ENCODE data around the gene KMT2A. TPM values are rescaled to one million over a fixed set of nuclear protein-coding genes. Genes with fewer than 3 reads are reported as not detected.

The KMT2A gene
- total and polyA plus RNA-seq, 9 donors = 20.9 to 32.0 (median 26.4) TPM

DNA sequence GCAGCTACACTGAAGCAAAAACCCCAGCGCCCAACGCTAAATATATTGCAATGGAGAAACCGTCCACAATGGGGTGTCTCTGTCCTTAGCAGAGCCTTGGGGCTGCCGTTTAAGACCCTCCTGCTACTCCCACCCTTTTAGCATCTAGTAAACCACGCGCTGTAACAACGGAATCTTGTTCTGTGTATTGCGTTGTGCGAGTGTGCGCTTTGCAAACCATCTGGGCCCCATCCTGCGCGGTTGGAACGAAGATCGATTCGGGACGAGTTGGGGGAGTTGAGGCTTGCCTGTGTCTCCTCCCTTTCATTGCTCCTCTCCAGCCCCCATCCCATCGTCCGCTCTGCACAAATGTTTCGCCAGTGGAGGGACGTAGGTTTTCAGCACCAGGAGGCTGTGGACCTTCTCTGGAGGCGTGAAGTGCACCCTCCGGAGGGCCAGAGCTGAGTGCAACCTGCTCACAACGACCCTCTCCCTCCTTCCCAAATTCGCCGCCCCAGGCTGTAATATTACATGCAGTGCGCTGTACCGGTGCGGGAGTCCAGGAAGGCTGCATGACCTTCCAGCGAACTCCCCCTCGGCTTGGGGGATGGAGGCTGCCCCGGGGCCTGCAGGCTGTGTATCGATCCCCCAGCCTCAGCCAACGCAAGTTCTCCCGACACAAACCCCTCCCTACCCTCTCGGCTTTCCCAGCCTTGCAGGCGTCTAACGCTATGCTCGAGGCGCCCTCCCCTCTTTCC lies 1.6 kb upstream of the KMT2A start:
- under 1% methylated on average over 27 of the region's 39 CpGs for WGBS (ENCODE audit: insufficient coverage)
- DNase-seq = peak; percentile 70
- peak overlapping the region; percentile 60 for H3K4me3 ChIP-seq (ENCODE audit: low read length)
- no peaks in the 10 kb centered on the region for H3K36me3 ChIP-seq (ENCODE audit: control insufficient read depth, insufficient read depth, low read length)
- H3K27me3 ChIP-seq (ENCODE audit: control insufficient read depth, insufficient read depth, low read length) = no peaks in the 10 kb centered on the region
- H3K27ac ChIP-seq (ENCODE audit: low read length) = peak overlapping the region; percentile 80
- no peaks in the 10 kb centered on the region for H3K9me3 ChIP-seq (replicated peaks; ENCODE audit: control insufficient read depth, low read depth, low read length)
- peaks cover 24% of the 10 kb centered on the region for H3K4me1 ChIP-seq (ENCODE audit: control insufficient read depth, insufficient read depth, low read length)

DNA sequence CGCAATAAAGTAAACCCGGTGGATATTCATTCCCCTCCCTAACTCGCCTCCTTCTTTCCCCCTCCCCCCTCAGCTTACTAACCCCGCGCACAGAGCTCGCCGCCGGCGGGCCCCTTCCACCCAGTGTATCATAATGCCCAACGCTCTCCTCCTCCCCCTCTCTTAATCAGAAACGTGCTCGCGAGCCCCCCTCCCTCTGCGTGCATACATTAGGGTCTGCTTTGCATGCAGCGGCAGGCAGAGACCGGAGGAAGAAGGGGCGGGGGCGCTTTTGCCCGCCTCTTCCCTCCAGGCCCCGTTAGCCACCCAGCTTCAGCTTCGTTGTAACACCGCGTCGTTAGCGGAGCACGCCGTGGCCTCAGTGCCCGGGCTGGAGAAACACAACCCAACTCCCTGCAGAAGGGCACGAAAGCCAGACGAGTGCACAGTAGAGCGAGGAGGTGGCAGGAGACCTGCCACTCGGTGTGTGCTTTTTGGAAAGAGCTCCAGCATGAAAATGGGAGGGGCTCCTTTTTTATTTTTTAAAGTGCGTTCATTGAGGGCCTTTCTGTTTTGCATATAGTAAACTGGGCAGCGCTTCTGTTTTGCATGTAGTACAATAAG lies 901 bp upstream of the KMT2A start:
- 0% methylated on average over 29 of the region's 34 CpGs for WGBS (ENCODE audit: insufficient coverage)
- no peaks in the 10 kb centered on the region for H3K27me3 ChIP-seq (ENCODE audit: control insufficient read depth, insufficient read depth, low read length)
- H3K36me3 ChIP-seq (ENCODE audit: control insufficient read depth, insufficient read depth, low read length) = no peaks in the 10 kb centered on the region
- peak overlapping the region; percentile 80 for H3K27ac ChIP-seq (ENCODE audit: low read length)
- H3K4me1 ChIP-seq (ENCODE audit: control insufficient read depth, insufficient read depth, low read length) = peaks cover 24% of the 10 kb centered on the region
- H3K9me3 ChIP-seq (replicated peaks; ENCODE audit: control insufficient read depth, low read depth, low read length) = no peaks in the 10 kb centered on the region
- H3K4me3 ChIP-seq (ENCODE audit: low read length) = peak overlapping the region; percentile 60
- DNase-seq = peak; percentile 72

GRCh38 chr11:118436639-118437207 lies 431 bp downstream of the KMT2A start:
- DNase-seq = no peak
- no peaks in the 10 kb centered on the region for H3K36me3 ChIP-seq (ENCODE audit: control insufficient read depth, insufficient read depth, low read length)
- H3K4me3 ChIP-seq (ENCODE audit: low read length) = peak overlapping the region; percentile 93
- H3K27ac ChIP-seq (ENCODE audit: low read length) = peak overlapping the region; percentile 88
- no peaks in the 10 kb centered on the region for H3K9me3 ChIP-seq (replicated peaks; ENCODE audit: control insufficient read depth, low read depth, low read length)
- peaks cover 24% of the 10 kb centered on the region for H3K4me1 ChIP-seq (ENCODE audit: control insufficient read depth, insufficient read depth, low read length)
- under 1% methylated on average over 32 of the region's 55 CpGs for WGBS (ENCODE audit: insufficient coverage)
- H3K27me3 ChIP-seq (ENCODE audit: control insufficient read depth, insufficient read depth, low read length) = no peaks in the 10 kb centered on the region

GRCh38 chr11:118437208-118438125 lies 1.2 kb downstream of the KMT2A start:
- no peaks in the 10 kb centered on the region for H3K36me3 ChIP-seq (ENCODE audit: control insufficient read depth, insufficient read depth, low read length)
- peak overlapping the region; percentile 93 for H3K4me3 ChIP-seq (ENCODE audit: low read length)
- WGBS (ENCODE audit: insufficient coverage) = 0% methylated on average over 17 of the region's 28 CpGs
- no peaks in the 10 kb centered on the region for H3K9me3 ChIP-seq (replicated peaks; ENCODE audit: control insufficient read depth, low read depth, low read length)
- no peaks in the 10 kb centered on the region for H3K27me3 ChIP-seq (ENCODE audit: control insufficient read depth, insufficient read depth, low read length)
- peak; percentile 82 for DNase-seq
- peaks cover 24% of the 10 kb centered on the region for H3K4me1 ChIP-seq (ENCODE audit: control insufficient read depth, insufficient read depth, low read length)
- peak overlapping the region; percentile 88 for H3K27ac ChIP-seq (ENCODE audit: low read length)

- no peaks in the 10 kb centered on the region for H3K27me3 ChIP-seq (ENCODE audit: control insufficient read depth, insufficient read depth, low read length)
- peaks cover 24% of the 10 kb centered on the region for H3K4me1 ChIP-seq (ENCODE audit: control insufficient read depth, insufficient read depth, low read length)
- WGBS (ENCODE audit: insufficient coverage) = 0% methylated on average over 3 of the region's 14 CpGs
- H3K27ac ChIP-seq (ENCODE audit: low read length) = peak overlapping the region; percentile 88
- H3K9me3 ChIP-seq (replicated peaks; ENCODE audit: control insufficient read depth, low read depth, low read length) = no peaks in the 10 kb centered on the region
- no peaks in the 10 kb centered on the region for H3K36me3 ChIP-seq (ENCODE audit: control insufficient read depth, insufficient read depth, low read length)
- peak overlapping the region; percentile 93 for H3K4me3 ChIP-seq (ENCODE audit: low read length)
- peak; percentile 95 for DNase-seq
These were observed 2.1 kb downstream of the KMT2A start for GRCh38 chr11:118438314-118438931.

GRCh38 chr11:118439646-118440045 lies 3.4 kb downstream of the KMT2A start:
- Histone ChIP-seq H3K27ac (ENCODE audit: low read length) (no peak overlapping the region), H3K4me1 (ENCODE audit: control insufficient read depth, insufficient read depth, low read length) (peaks cover 15% of the 10 kb centered on the region), H3K36me3 (ENCODE audit: control insufficient read depth, insufficient read depth, low read length) (no peaks in the 10 kb centered on the region), H3K27me3 (ENCODE audit: control insufficient read depth, insufficient read depth, low read length) (no peaks in the 10 kb centered on the region), H3K4me3 (ENCODE audit: low read length) (no peak overlapping the region), H3K9me3 (replicated peaks; ENCODE audit: control insufficient read depth, low read depth, low read length) (no peaks in the 10 kb centered on the region)
- no peak for DNase-seq

GRCh38 chr11:118441770-118442275 lies 5.5 kb downstream of the KMT2A start:
- no peak for DNase-seq
- Histone ChIP-seq H3K4me3 (ENCODE audit: low read length) (no peak overlapping the region), H3K4me1 (ENCODE audit: control insufficient read depth, insufficient read depth, low read length) (peaks cover 12% of the 10 kb centered on the region), H3K9me3 (replicated peaks; ENCODE audit: control insufficient read depth, low read depth, low read length) (no peaks in the 10 kb centered on the region), H3K36me3 (ENCODE audit: control insufficient read depth, insufficient read depth, low read length) (no peaks in the 10 kb centered on the region), H3K27ac (ENCODE audit: low read length) (no peak overlapping the region), H3K27me3 (ENCODE audit: control insufficient read depth, insufficient read depth, low read length) (no peaks in the 10 kb centered on the region)
- WGBS (ENCODE audit: insufficient coverage) = 75% methylated on average over 1 of the region's 3 CpGs

GRCh38 chr11:118442301-118442700 lies 6.0 kb downstream of the KMT2A start:
- Histone ChIP-seq H3K9me3 (replicated peaks; ENCODE audit: control insufficient read depth, low read depth, low read length) (no peaks in the 10 kb centered on the region), H3K4me1 (ENCODE audit: control insufficient read depth, insufficient read depth, low read length) (peaks cover 12% of the 10 kb centered on the region), H3K27me3 (ENCODE audit: control insufficient read depth, insufficient read depth, low read length) (no peaks in the 10 kb centered on the region), H3K4me3 (ENCODE audit: low read length) (no peak overlapping the region), H3K36me3 (ENCODE audit: control insufficient read depth, insufficient read depth, low read length) (no peaks in the 10 kb centered on the region), H3K27ac (ENCODE audit: low read length) (no peak overlapping the region)
- DNase-seq = no peak
- 68% methylated on average over 2 of the region's 3 CpGs for whole genome bisulfite sequencing (ENCODE audit: insufficient coverage)

GRCh38 chr11:118442908-118443589 lies 6.8 kb downstream of the KMT2A start:
- no peak overlapping the region for H3K4me3 ChIP-seq (ENCODE audit: low read length)
- H3K9me3 ChIP-seq (replicated peaks; ENCODE audit: control insufficient read depth, low read depth, low read length) = no peaks in the 10 kb centered on the region
- H3K36me3 ChIP-seq (ENCODE audit: control insufficient read depth, insufficient read depth, low read length) = no peaks in the 10 kb centered on the region
- H3K27me3 ChIP-seq (ENCODE audit: control insufficient read depth, insufficient read depth, low read length) = no peaks in the 10 kb centered on the region
- 80% methylated on average over 1 of the region's 4 CpGs for WGBS (ENCODE audit: insufficient coverage)
- peaks cover 6% of the 10 kb centered on the region for H3K4me1 ChIP-seq (ENCODE audit: control insufficient read depth, insufficient read depth, low read length)
- H3K27ac ChIP-seq (ENCODE audit: low read length) = no peak overlapping the region
- DNase-seq = no peak
